HUES48 (cell line): ENCODE data around the gene TNPO3.
A peak's percentile ranks its signal among the peaks of the same experiment; 100 is the strongest.

ENCODE experiments used
- H3K27ac ChIP-seq: one replicate; pipeline ENCODE4 v1.7.0; 2013; ENCODE audit warnings: low read depth, low read length, inconsistent platforms
- H3K27me3 ChIP-seq: 2 replicates; pipeline ENCODE4 v1.6.1; 2013; ENCODE audit warnings: mild to moderate bottlenecking, low read length; ENCODE audit not compliant: control insufficient read depth, insufficient read depth
- H3K36me3 ChIP-seq: 2 replicates; pipeline ENCODE4 v1.6.1; 2013; ENCODE audit warnings: low read length; ENCODE audit not compliant: control insufficient read depth, insufficient read depth
- H3K4me1 ChIP-seq: 2 replicates; pipeline ENCODE4 v1.6.1; 2013; ENCODE audit warnings: mild to moderate bottlenecking, low read length; ENCODE audit not compliant: control insufficient read depth, insufficient read depth
- H3K4me3 ChIP-seq: 2 replicates; pipeline ENCODE4 v1.5.1; 2013; ENCODE audit warnings: mild to moderate bottlenecking, low read depth, low read length
- H3K9ac ChIP-seq: 2 replicates; pipeline ENCODE4 v1.6.1; 2013; ENCODE audit warnings: mild to moderate bottlenecking, low read depth, low read length, moderate library complexity
- H3K9me3 ChIP-seq: 2 replicates; pipeline ENCODE4 v1.6.1; 2013; ENCODE audit warnings: low read length; ENCODE audit not compliant: control insufficient read depth, insufficient read depth

TNPO3 gene

GRCh38 chr7:128937271-128937646, 117.7 kb downstream of the TNPO3 start:
- Histone ChIP-seq H3K27me3 (peaks cover 74% of the 10 kb centered on the region), H3K9me3 (no peaks in the 10 kb centered on the region), H3K4me1 (no peaks in the 10 kb centered on the region), H3K4me3 (peak overlapping the region; percentile 62; the same call in 1 of the 2 replicates), H3K27ac (no peak overlapping the region), H3K36me3 (no peaks in the 10 kb centered on the region), H3K9ac (no peak overlapping the region)

- Histone ChIP-seq H3K36me3 (no peaks in the 10 kb centered on the region), H3K27ac (no peak overlapping the region), H3K9ac (no peak overlapping the region), H3K9me3 (no peaks in the 10 kb centered on the region), H3K4me3 (no peak overlapping the region), H3K27me3 (peaks cover 74% of the 10 kb centered on the region), H3K4me1 (no peaks in the 10 kb centered on the region)
Observed at GRCh38 chr7:128936798-128937197, 118.1 kb downstream of the TNPO3 start.

- H3K27ac ChIP-seq: no peak overlapping the region
- H3K4me1 ChIP-seq: no peaks in the 10 kb centered on the region
- no peak overlapping the region for H3K9ac ChIP-seq
- H3K9me3 ChIP-seq: no peaks in the 10 kb centered on the region
- H3K36me3 ChIP-seq: no peaks in the 10 kb centered on the region
- H3K4me3 ChIP-seq: no peak overlapping the region
- peaks cover 66% of the 10 kb centered on the region for H3K27me3 ChIP-seq
Observed at GRCh38 chr7:128935342-128935730, 119.6 kb downstream of the TNPO3 start.

GRCh38 chr7:128934361-128935341, 120.3 kb downstream of the TNPO3 start:
- H3K36me3 ChIP-seq: no peaks in the 10 kb centered on the region
- no peak overlapping the region for H3K27ac ChIP-seq
- no peak overlapping the region for H3K4me3 ChIP-seq
- H3K27me3 ChIP-seq: peaks cover 60% of the 10 kb centered on the region
- no peaks in the 10 kb centered on the region for H3K4me1 ChIP-seq
- no peaks in the 10 kb centered on the region for H3K9me3 ChIP-seq
- H3K9ac ChIP-seq: no peak overlapping the region

- Histone ChIP-seq H3K36me3 (no peaks in the 10 kb centered on the region), H3K9ac (no peak overlapping the region), H3K4me1 (no peaks in the 10 kb centered on the region), H3K9me3 (no peaks in the 10 kb centered on the region), H3K27me3 (peaks cover 47% of the 10 kb centered on the region), H3K27ac (no peak overlapping the region), H3K4me3 (no peak overlapping the region)
Observed at GRCh38 chr7:128933180-128933891, 121.6 kb downstream of the TNPO3 start.

GRCh38 chr7:128932862-128933179, 122.1 kb downstream of the TNPO3 start:
- no peak overlapping the region for H3K27ac ChIP-seq
- no peak overlapping the region for H3K9ac ChIP-seq
- no peaks in the 10 kb centered on the region for H3K9me3 ChIP-seq
- peaks cover 42% of the 10 kb centered on the region for H3K27me3 ChIP-seq
- H3K4me1 ChIP-seq: no peaks in the 10 kb centered on the region
- H3K36me3 ChIP-seq: no peaks in the 10 kb centered on the region
- no peak overlapping the region for H3K4me3 ChIP-seq

- Histone ChIP-seq H3K27me3 (peaks cover 36% of the 10 kb centered on the region), H3K9me3 (no peaks in the 10 kb centered on the region), H3K9ac (no peak overlapping the region), H3K36me3 (no peaks in the 10 kb centered on the region), H3K27ac (no peak overlapping the region), H3K4me1 (no peaks in the 10 kb centered on the region), H3K4me3 (no peak overlapping the region)
Observed at GRCh38 chr7:128931965-128932861, 122.7 kb downstream of the TNPO3 start.

GRCh38 chr7:128931190-128931798, 123.6 kb downstream of the TNPO3 start:
- Histone ChIP-seq H3K9ac (no peak overlapping the region), H3K27me3 (peaks cover 26% of the 10 kb centered on the region), H3K9me3 (no peaks in the 10 kb centered on the region), H3K36me3 (no peaks in the 10 kb centered on the region), H3K27ac (no peak overlapping the region), H3K4me1 (no peaks in the 10 kb centered on the region), H3K4me3 (no peak overlapping the region)

- Histone ChIP-seq H3K9ac (no peak overlapping the region), H3K27ac (no peak overlapping the region), H3K9me3 (no peaks in the 10 kb centered on the region), H3K4me3 (no peak overlapping the region), H3K36me3 (no peaks in the 10 kb centered on the region), H3K4me1 (no peaks in the 10 kb centered on the region), H3K27me3 (peaks cover 8% of the 10 kb centered on the region)
Observed at GRCh38 chr7:128928882-128929788, 125.8 kb downstream of the TNPO3 start.
